Uterus (tissue), 4 donors: ENCODE results near the gene UACA. TPM values are rescaled to one million over a fixed set of nuclear protein-coding genes. Genes with fewer than 3 reads are reported as not detected.

Source experiments
- DNase-seq, 2 donors: peaks; one replicate each; pipeline ENCODE4 v3.0.0-alpha.2; 2019 to 2020
- H3K27ac ChIP-seq, 2 donors: fragments of 200-600 bp; sonication (generic); 1 replicate in 1 of 2; 2 replicates in 1 of 2; pipeline ENCODE4 v1.5.1; 2016 to 2018
- H3K27me3 ChIP-seq, 2 donors: fragments of 200-600 bp; sonication (generic); one replicate each; pipeline ENCODE4 v1.5.1; 2018 to 2019; ENCODE audit warnings: control low read depth in 1 of 2
- H3K36me3 ChIP-seq, 2 donors: fragments of 200-600 bp; sonication (generic); one replicate each; pipeline ENCODE4 v1.5.1; 2019; ENCODE audit warnings: control low read depth in 1 of 2
- H3K4me1 ChIP-seq, 2 donors: fragments of 200-600 bp; sonication (generic); one replicate each; pipeline ENCODE4 v1.5.1; 2018 to 2019; ENCODE audit warnings: control low read depth in 1 of 2
- H3K4me3 ChIP-seq, 2 donors: fragments of 200-600 bp; sonication (generic); 1 replicate in 1 of 2; 2 replicates in 1 of 2; pipeline ENCODE4 v1.5.1; 2018 to 2019; ENCODE audit warnings: mild to moderate bottlenecking in 1 of 2
- H3K9me3 ChIP-seq, 2 donors: fragments of 200-600 bp; sonication (generic); one replicate each; pipeline ENCODE4 v1.5.1; 2019; ENCODE audit warnings: control low read depth in 1 of 2
- CTCF ChIP-seq, 4 experiments: fragments of 200-600 bp in 2 of 4; fragments of 450-650 bp in 2 of 4; sonication (generic) in 2 of 4; IDR thresholded peaks; one replicate each; pipeline ENCODE4 v1.5.1; 2016 to 2019; ENCODE audit warnings: antibody characterized with exemption in 4 of 4, mild to moderate bottlenecking in 2 of 4, moderate library complexity in 1 of 4
- POLR2A ChIP-seq, 2 donors: fragments of 450-650 bp; IDR thresholded peaks; one replicate each; pipeline ENCODE4 v1.6.1; 2016; ENCODE audit warnings: antibody characterized with exemption in 2 of 2, mild to moderate bottlenecking in 1 of 2, moderate library complexity in 1 of 2
- intact Hi-C: fragments of 100-400 bp; cut with DNase I; formaldehyde crosslinking; loops from one replicate; pipeline ENCODE4 v1.15.1; 2023; ENCODE audit warnings: low total_unique reads
- total RNA-seq, 4 donors: library from RNA; depleted of rRNA in 3 of 4; stranded (reverse); fragments of >200 nt in 3 of 4; gene quantifications; one replicate each; pipeline versions ENCODE4 v1.1.0 to v1.2.4, GENCODE V29; 2014 to 2023
- donor health status: DM: yes; HTN: yes; CAD: no.

The UACA gene
- total RNA-seq, 4 donors from 2014 or later = 20.9 to 147 (median 60.6) TPM

- Histone ChIP-seq H3K4me3 (no peak overlapping the region), H3K27ac (no peak overlapping the region), H3K27me3 (no peaks in the 10 kb centered on the region), H3K4me1 (no peaks in the 10 kb centered on the region), H3K36me3 (no peaks in the 10 kb centered on the region), H3K9me3 (no peaks in the 10 kb centered on the region)
- no peak for DNase-seq
- intact Hi-C loops = no loop called here
- no peak for TF ChIP-seq POLR2A (IDR thresholded peaks at IDR 0.05)
- TF ChIP-seq CTCF (IDR thresholded peaks at IDR 0.05) = no peak
Measured at GRCh38 chr15:70775160-70775559, 11.8 kb upstream of the UACA start.

DNA sequence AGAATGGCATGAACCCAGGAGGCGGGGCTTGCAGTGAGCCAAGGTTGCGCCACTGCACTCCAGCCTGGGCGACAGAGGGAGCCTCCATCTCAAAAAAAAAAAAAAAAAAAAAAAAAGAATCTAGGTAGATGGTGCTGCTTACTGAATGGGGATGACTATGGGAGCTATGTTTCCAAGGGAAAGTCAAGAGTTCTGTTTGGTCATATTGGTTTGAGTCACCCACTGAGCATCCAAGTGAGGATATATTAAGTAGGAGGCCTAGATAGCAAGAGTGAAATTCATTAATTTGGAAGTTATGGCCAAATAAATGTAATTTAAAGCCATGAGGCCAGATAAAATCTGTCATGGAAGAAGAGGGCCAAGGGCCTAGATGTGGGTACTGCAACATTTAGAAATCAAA, 9.0 kb upstream of the UACA start:
- Histone ChIP-seq H3K4me1 (no peaks in the 10 kb centered on the region), H3K27ac (no peak overlapping the region)
- intact Hi-C loops = no loop called here

GRCh38 chr15:70770863-70771262, 7.5 kb upstream of the UACA start:
- intact Hi-C loops = no loop called here
- Histone ChIP-seq H3K9me3 (no peaks in the 10 kb centered on the region), H3K36me3 (no peaks in the 10 kb centered on the region), H3K4me1 (no peaks in the 10 kb centered on the region), H3K27me3 (no peaks in the 10 kb centered on the region), H3K27ac (no peak overlapping the region), H3K4me3 (no peak overlapping the region)
- no peak for DNase-seq
- TF ChIP-seq CTCF (IDR thresholded peaks at IDR 0.05) (no peak), POLR2A (IDR thresholded peaks at IDR 0.05) (no peak)

More for the DNA sequence above, 9.0 kb upstream of the UACA start:
- Histone ChIP-seq H3K36me3 (no peaks in the 10 kb centered on the region), H3K27me3 (no peaks in the 10 kb centered on the region), H3K4me3 (no peak overlapping the region), H3K9me3 (no peaks in the 10 kb centered on the region)
- TF ChIP-seq POLR2A (IDR thresholded peaks at IDR 0.05) = no peak
- TF ChIP-seq CTCF (IDR thresholded peaks at IDR 0.05) = no peak
- no peak for DNase-seq

DNA sequence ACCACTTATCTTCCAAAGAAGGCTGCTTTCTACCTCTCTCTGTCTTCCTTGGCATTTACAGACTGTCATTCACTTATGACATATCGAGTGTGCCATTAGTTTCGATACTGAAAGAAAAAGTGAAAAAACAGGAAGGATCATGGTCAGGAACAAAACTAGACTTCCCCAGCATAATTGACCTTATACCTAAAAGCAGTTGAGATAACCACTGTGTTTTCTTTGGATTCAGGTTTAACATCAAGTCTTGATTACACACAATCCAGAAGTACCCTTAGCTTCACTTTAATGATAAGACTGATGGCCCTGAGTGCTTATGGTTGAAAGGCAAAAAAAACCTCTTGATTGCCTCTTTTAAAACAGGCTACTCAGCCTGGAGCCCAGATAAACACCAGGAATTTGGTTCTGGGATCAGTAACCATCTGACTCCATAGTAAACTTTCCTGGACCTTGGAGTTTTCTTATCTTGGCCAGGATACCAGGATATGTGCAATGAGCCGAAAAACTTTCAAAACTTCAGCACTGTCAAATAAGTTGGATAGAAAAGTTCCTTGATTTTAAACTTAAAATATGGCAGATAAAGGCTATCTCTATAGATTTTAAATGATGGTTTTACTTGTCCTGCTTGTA, 5.0 kb upstream of the UACA start:
- intact Hi-C loops = no loop called here
- Histone ChIP-seq H3K4me3 (no peak overlapping the region), H3K36me3 (no peaks in the 10 kb centered on the region), H3K27ac (no peak overlapping the region), H3K27me3 (no peaks in the 10 kb centered on the region), H3K4me1 (no peaks in the 10 kb centered on the region), H3K9me3 (no peaks in the 10 kb centered on the region)
- TF ChIP-seq POLR2A (IDR thresholded peaks at IDR 0.05) (no peak), CTCF (IDR thresholded peaks at IDR 0.05) (no peak)
- DNase-seq = no peak

DNA sequence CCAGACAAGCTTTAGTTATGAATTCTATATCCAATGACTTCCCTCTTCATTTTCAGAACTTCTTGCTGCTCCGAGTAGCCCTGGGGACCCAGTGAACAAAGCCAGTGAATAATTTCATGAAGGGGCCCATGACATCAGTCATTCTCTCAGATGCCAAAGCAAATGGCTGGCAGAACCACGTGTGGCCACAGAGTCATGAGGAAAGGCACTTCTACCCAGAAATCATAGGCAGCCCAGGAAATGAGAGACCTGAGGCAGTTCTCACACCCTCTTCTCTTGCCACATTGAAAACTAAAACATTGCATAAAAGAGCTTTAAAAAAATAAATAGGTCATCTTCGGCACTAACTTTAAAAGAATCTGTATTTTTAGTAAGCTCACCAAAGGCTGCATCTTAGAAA, 4.3 kb upstream of the UACA start:
- DNase-seq = no peak
- H3K4me1 ChIP-seq = no peaks in the 10 kb centered on the region
- no peak overlapping the region for H3K4me3 ChIP-seq
- H3K27ac ChIP-seq = no peak overlapping the region
- H3K9me3 ChIP-seq = no peaks in the 10 kb centered on the region
- intact Hi-C loops = no loop called here
- H3K36me3 ChIP-seq = no peaks in the 10 kb centered on the region
- TF ChIP-seq CTCF (IDR thresholded peaks at IDR 0.05) = no peak
- no peak for TF ChIP-seq POLR2A (IDR thresholded peaks at IDR 0.05)
- H3K27me3 ChIP-seq = no peaks in the 10 kb centered on the region
